HG03565 (cell line): Measurements from ENCODE around the gene SRP14.
"Not testable (repeated sequence)": the region's sequence is repeated elsewhere in the genome, so short reads cannot be mapped to it uniquely, and the experiment has no call there.

Experiments used
- ATAC-seq: cut with Tn5 transposase; IDR thresholded peaks from one replicate; pipeline ENCODE4 v1.9.1; 2021; ENCODE audit warnings: mild to moderate bottlenecking, moderate library complexity; ENCODE audit not compliant: unreplicated experiment

The SRP14 gene

DNA sequence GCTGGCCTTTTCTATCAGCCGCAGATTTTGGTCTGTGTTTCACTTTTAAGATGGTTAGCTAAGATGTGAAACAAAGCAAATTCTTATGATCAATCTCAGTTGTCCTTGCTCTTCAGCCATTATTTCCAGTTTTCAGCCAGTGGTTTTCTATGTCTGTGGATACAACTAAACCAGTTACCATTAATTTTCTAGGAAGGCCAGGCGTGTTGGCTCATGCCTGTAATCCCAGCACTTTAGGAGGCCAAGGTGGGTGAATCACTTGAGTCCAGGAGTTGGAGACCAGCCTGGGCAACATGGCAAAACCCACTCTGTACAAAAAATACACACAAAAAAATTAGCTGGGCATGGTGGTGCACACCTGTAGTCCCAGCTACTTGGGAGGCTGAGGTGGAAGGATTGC is 42.8 kb downstream of the SRP14 start:
- ATAC-seq = not testable (repeated sequence)

- not testable (repeated sequence) for ATAC-seq
Measured at GRCh38 chr15:39992953-39993352, 46.0 kb downstream of the SRP14 start.

GRCh38 chr15:39990706-39991105 is 48.3 kb downstream of the SRP14 start:
- no peak for ATAC-seq

DNA sequence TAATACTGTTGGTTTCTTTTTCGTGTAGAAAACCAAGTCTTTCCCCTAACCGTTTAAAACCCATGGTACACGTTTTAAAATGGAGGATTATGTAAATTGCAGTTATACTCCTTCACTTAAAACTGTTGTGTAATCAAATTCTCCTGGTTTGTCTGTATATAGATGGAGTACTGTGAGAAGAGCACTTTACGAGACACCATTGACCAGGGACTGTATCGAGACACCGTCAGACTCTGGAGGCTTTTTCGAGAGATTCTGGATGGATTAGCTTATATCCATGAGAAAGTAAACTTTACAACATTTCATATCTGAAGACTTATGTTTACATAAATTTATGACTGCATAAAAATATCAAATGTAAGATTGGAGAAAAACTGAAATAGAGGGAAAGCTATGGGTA is 51.2 kb downstream of the SRP14 start:
- ATAC-seq = no peak
